SKM-1 (cell line): ENCODE measurements around the gene CDCA4.

Source experiments
- DNase-seq: peaks from one replicate; lab custom pipeline; 2025; ENCODE audit not compliant: unreplicated experiment; lab: John Stamatoyannopoulos, UW

CDCA4 gene

DNA sequence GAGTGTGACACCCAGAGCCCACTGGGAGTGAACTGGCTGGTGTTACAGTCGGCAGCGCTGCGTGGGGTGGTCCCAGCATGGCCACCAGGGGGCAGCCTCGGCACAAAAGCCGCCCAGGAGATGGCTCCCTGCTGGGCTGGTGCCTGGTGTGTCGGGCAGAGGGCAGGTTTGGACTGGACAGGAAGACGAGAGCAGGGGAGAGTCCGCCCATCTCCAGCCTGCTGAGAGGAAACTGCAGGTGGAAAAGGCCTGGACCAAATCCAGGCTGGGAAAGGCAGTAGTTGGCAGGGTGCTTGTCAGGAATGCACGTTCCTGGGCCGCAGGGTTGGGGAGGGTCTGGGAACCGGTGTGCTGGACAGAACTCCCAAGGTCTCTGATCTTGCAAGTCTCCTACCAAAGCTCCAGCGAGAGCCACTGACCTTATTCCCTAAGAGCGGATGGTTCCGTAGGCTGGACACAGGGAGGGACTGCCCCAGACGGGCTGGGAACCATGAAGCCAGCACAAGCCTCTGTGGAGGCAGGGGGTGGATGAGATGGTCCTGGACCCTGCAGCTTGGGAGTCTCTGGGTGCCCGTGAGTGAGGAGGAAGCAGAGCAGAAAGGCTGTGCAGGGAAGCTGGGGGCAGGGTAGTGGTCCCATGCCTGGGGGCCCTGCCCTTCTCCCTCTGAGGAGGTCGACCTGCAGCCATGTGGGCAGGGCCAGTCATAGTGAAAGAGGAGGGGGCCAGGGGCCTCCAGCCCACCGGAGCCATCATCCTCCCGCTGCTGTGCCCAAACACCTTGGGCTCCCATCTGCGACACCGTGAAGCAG lies 44.5 kb downstream of the CDCA4 start:
- peak; percentile 39 for DNase-seq

- DNase-seq, result no peak
Observed at GRCh38 chr14:104975481-104976197, 45.2 kb downstream of the CDCA4 start.

GRCh38 chr14:104974665-104975390 lies 46.1 kb downstream of the CDCA4 start:
- no peak for DNase-seq

DNA sequence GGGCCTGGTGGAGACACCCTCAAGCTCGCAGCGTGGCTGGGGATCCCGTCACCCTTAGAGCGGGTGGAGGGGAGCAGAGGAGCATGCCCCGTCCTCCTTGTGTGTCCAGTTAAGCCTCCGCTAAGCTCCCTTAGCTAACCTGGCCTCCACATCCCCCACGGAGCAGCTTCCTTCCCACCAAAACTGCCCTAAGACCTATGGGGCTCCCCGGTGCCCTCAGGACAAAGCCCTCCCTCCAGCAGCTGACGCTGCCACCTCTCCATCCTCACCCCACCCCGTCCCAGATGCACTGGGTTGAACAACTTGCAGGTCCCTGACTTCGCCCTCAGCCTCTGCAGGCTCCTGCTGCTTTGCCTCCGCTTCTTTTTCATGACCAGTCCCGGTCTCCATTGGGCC lies 46.7 kb downstream of the CDCA4 start:
- DNase-seq, result no peak

- DNase-seq, result no peak
Observed at GRCh38 chr14:104973385-104974145, 47.3 kb downstream of the CDCA4 start.

DNA sequence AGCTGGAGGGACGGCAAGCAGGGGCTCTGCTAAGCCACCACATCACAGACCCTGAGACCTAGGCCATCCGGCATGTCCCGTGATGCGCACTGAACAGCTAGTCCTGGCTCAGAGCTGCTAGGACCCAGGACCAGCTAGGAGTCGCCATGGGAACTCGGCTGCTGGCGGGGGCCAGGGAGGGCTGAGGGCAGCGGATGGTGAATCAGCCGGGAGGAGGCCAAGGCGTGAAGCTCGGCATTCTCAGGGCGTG lies 47.8 kb downstream of the CDCA4 start:
- no peak for DNase-seq

GRCh38 chr14:104972301-104973134 lies 48.4 kb downstream of the CDCA4 start:
- no peak for DNase-seq

- no peak for DNase-seq
Observed at GRCh38 chr14:104971447-104972240, 49.2 kb downstream of the CDCA4 start.

GRCh38 chr14:104970231-104971068 lies 50.4 kb downstream of the CDCA4 start:
- DNase-seq, result no peak

GRCh38 chr14:104969741-104970230 lies 51.1 kb downstream of the CDCA4 start:
- DNase-seq, result no peak

DNA sequence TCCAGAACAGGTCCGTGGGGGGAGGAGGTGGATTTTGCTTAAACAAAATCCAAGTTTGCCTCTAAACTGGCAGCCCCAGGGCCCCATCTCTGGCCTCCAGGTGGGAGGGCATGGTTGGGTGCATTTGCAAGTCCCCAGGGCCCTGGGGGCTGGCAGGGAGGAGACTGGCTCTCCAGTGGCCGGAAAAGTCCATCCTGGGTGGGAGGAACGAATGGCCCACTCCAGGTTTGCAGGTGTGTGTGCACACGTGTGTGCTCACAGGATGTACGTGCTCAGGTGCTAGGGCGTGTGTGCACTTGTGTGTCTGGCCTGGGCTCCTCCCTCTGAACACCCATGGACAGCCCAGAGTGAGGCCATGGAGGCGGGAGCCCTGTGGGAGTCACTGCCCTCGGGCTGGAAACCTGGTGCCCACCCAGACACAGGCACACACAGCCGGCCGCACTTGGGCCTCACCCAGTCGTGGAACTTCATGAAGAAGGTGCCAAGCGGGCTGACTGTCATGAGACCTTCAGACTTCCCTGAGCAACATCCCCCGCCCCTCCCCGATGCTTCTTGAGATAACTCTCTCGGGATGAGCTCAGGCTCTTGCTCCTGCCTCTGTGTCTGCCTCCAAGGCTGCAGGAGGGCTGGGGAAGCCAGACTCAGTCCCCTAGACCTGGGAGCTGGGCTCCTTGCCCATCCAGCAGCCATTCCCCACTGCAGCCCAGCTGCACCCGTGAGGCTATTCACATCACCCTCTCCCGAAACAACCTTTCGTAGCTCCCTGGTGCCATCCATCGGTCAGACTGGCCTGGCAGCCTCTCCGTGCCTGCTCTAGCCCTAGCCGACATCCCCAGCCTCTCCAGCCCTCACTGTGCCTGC lies 52.1 kb downstream of the CDCA4 start:
- no peak for DNase-seq

- DNase-seq, result no peak
Observed at GRCh38 chr14:104968153-104968527, 52.7 kb downstream of the CDCA4 start.

GRCh38 chr14:104967386-104968152 lies 53.3 kb downstream of the CDCA4 start:
- no peak for DNase-seq

DNA sequence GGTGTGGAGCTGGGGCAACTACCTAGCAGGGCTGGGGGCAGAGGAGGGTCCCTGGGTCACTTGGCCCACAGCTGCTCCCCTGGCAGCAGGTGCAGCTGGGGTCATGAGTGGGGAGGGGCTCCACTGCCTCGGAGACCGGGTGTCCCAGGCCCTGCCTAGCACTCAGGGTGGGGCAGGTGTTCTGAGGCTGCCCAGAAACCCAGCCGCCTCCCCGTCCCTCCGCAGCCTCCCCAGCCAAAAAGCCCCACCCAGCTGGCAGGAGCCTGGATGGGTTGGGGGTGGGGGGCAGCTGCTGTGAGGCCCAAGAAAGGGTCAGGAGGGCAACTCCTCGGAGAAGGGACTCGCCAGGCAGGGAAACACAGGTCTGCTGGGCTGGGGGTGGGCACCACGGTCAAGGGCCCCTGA lies 53.9 kb downstream of the CDCA4 start:
- DNase-seq, result no peak

DNA sequence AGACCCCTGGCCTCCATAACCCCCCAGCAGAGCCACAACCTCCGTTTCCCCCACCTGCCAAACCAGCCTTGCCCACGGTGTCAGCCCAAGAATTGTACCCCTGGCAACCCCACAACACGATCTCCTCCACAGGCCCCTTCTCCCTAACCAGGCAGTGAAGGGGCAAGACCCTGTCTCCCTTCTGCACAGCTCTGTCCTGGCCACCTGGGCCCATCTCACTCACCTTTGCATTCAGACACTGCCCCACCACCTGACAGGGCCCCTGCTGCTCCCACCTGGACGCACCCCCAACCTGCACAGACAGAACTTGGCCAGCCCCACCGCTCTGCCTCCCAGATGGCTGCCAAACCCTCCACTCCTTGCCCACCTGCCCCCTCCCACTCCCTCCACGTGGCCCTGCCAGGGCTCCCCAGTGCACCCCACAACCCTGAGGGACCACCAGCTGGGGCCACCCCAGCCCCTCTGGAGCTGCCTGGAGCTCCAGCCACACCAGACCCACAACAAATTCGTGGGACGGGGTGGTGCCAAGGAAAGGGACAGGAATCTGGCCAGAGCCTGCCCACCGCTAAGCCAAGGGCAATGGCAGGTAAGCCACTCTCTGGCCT lies 54.5 kb downstream of the CDCA4 start:
- no peak for DNase-seq

GRCh38 chr14:104965561-104966231 lies 55.2 kb downstream of the CDCA4 start:
- DNase-seq, result no peak
